ENCODE data around the gene SH3PXD2B.
"Not testable (repeated sequence)": the region's sequence is repeated elsewhere in the genome, so short reads cannot be mapped to it uniquely, and the experiment has no call there.

Gene SH3PXD2B

DNA sequence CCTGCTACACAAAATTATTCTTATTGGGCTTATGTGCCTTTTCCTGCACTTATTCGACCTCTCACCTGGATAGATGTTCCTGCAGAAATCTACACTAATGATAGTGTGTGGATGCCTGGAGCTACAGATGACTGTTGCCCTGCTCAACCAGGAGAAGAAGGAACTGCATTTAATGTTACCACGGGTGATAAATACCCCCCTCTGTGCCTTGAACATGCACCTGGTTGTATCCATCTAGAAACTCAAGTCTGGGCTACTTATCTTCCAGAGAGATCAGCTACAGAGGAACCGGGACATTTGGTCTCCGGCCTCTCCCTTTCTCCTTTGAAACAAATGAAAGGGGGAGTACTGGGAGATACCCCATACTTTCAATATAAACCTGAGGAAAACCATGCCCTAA is 54.5 kb downstream of the SH3PXD2B start:
- DNase-seq (ENCODE audit: low spot score) = no peak

DNA sequence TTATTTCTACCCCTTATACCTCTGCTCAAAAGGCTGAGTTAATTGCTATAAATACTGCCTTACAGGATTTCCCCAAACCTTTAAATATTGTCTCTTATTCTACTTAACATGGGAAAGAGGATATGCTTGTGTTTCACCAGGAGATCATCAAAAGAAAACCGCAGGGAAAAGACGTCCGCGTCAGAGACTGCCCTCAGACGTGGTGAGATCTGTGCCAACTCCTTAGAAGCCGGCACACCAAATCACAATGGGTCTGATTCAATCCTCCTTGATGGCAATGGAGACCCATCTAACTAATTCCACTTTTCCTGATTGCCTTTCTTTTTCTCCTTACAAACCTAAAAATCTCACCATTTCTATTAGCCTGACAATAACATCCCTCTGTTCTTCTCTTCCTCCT is 55.0 kb downstream of the SH3PXD2B start:
- DNase-seq (ENCODE audit: low spot score) = no peak

DNA sequence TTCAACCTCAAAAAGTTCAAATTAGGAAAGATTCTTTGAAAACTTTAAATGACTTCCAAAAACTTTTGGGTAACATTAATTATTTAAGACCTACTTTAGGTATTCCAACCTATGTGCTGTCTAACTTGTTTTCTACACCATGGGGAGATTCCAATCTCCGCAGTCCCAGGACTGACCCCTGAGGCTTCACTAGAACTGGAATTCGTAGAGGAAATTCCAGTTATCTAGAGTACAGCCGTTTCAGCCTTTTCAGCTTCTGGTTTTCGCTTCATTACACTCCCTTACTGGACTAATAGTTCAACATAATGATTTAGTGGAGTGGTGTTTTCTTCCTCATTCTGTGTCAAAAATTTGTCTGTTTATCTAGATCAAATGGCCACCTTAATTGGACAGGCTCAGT is 55.7 kb downstream of the SH3PXD2B start:
- not testable (repeated sequence) for DNase-seq (ENCODE audit: low spot score)

DNA sequence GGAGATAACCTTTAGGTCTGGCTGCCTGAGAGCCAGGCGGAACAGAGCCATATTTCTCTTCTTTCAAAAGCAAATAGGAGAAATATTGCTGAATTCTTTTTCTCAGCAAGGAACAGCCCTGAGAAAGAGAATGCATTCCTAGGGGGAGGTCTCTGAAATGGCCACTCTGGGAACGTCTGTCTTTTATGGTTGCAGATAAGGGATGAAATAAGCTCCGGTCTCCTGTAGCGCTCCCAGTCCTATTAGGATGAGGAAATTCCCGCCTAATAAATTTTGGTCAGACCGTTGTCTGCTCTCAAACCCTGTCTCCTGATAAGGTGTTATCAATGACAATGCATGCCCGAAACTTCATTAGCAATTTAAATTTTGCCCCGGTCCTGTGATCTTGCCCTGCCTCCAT is 57.3 kb downstream of the SH3PXD2B start:
- DNase-seq (ENCODE audit: low spot score) = not testable (repeated sequence)

DNA sequence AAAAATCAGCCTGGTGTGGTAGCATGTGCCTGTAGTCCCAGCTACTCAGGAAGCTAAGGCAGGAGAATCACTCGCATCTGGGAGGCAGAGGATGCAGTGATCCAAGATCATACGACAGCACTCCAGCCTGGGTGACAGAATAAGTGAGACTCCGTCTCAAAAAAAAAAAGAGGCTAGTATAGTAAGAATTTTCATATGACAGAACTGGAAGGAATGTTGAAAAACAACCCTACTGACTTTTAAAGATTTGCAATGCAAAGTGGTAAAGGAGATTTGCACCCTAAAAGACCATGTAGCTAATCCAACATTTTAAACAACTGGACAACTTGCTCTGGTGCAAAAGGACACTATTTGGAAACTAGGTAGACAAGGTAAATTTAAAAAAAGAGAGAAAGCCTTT is 58.1 kb downstream of the SH3PXD2B start:
- DNase-seq (ENCODE audit: low spot score) = no peak

DNA sequence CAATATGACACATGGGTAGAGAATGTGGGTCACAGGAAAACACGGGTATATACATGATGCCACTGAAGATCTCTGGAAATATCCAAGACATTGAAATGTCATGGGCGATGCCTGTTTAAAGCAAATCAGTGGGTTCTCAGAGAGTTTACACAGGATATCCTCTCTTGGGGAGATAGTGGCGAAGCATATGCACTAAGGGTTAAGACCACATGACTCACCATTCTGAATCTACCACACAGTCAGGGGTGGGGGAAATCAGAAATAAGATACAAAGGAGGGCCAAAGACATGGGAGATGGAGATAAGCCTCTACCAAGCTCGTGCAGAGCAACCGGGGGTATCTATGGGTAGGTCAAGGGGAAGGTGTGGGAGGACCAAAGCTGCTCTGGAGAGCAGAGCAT is 58.8 kb downstream of the SH3PXD2B start:
- no peak for DNase-seq (ENCODE audit: low spot score)

DNA sequence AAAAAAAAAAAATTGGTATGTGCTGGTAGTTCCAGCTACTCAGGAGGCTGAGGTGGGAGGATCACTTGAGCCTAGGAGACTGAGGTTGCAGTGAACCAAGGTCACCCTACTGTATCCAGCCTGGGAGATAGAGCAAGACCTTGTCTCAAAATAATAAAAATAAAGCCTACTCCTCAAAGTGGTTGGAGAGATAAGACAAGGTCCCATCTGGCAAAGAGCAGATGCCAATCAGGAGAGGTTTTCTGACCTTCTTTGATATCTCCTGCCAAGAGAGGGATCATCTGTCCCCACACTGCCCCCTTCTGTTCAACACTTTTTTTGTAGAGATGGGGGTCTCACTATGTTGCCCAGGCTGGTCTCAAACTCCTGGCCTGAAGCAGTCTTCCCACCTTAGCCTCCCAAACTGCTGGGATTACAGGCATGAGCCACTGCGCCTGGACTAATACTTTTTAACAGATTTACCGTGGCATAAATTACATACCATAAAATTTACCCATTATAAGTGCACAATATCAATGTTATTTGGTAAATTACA is 64.7 kb downstream of the SH3PXD2B start:
- no peak for DNase-seq (ENCODE audit: low spot score)

DNA sequence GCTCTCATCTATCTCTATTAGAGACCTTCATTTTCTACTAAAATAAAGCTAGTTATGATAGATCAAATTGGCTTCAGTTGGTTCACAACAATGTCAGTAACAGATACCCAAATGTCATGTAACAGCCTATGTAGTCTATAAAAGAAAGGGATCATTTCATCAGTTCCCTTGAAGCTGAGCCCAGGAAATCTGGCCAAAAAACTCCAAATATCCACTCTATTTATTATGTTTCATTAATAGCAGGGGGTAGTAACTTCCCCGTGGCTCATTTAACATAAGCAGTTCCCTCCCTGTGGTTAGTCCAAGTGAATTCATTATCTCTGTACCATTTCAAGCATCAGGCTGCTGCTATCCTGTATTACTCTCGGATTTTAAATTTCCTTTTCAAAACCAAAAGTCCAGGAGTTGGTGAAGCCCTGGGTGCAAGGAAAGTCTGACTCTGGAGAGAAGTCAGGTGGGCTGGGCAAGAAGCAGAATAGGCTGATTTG is 66.0 kb downstream of the SH3PXD2B start:
- DNase-seq (ENCODE audit: low spot score) = no peak

DNA sequence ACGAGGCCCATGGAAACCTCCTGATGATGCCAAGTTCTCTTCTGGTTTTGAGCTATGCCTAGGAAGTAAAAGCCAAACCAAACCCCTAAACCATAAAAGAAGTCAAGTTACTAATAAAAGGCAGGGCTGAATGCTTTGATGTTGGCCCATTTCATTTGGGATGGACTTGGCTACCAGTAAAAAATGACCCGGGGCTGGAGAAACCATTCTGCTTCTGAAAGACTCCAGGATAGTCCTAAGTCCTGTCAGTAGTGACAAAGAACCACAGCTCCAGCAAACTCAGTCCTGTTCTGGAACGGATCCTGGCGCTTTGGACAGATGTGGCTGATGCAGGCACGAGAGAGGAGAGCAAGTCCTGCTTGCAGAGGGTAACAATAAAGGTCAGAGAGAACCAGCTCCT is 68.6 kb downstream of the SH3PXD2B start:
- no peak for DNase-seq (ENCODE audit: low spot score)

DNA sequence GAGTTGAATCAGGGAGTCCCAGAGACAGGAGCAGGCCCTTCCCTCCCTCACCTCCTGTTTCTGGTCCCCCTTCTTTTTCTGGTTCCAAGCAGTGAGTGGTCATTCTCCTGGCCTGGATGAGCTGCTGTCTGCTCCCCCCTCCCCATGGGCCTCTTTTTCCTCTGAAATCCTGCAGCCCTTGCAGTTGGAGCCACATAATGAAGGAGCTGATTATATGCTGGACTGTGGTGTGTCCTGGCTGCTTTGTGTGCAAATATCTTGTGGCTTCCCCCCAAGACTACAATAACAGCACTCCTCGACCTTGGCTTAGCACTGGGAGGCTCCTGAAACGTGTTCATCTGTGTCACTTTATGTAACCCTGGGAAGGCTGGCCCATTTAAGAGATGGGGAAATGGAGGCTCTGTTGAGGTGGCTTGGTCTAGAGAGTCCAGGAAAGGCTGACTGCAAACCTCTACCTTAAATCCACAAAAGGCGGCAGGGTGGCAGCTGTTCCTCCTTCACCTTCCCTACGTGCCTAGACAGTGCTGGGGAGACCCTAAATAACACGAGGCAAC is 69.2 kb downstream of the SH3PXD2B start:
- DNase-seq (ENCODE audit: low spot score) = no peak

DNA sequence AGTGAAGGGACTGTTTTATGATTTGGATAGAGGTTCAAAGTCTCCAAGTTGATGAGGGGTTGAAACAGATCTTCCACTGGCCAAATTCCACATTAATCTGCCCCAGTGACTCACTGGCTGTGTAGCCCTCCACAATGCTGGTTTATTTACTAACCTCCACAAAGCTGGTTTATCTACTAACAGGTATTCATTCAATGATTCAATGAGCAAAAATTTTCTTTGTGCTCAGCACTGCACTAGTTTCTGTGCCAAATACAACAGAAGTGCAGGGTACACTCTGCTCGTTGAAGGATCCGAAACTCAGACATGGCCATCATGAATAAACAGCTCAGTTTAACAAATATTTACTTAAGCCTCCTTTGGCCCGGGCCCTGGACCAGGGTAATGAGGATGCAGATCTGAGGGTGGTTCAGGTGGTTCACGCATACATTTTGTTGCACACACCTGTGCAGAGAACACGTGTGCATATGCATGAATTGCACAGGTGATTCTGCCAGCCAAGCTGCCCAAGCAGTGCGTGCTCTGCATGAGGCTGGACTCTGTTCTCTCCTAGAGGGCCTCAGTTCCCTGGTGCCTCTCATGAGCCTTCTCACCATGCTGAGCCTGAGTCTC is 71.0 kb downstream of the SH3PXD2B start:
- DNase-seq (ENCODE audit: low spot score) = no peak

DNA sequence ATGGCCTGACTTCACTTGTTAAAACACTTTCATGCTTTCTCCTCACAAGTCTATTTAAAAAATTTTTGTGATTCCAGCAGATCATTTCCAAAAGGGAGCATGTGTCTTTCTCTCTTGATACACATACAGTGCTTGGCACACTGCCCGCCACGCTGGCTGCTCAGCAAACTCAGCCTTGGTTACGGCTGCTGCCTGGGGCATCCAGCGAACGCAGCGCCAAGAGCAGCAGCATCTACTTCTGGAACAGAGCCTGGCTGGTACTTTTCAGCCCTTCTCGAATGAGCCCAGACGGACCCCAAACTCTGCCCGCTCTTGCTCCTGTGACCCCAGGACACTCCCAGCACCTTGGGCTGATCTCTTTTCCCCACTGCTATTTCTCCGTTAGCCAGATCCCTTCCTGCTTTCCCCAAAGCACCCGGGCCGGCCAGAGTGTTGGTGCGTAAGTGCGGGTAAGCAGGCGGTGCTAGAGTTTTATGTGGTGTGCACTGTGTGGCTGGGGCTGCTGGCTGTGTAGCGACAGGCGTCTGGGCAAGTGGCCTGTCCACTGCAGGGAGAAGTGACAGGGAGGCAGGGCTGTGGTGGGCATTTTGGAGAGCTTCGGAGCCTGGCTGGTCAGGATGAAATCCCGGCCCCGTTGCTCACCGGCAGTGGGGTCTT is 73.2 kb downstream of the SH3PXD2B start:
- no peak for DNase-seq (ENCODE audit: low spot score)

DNA sequence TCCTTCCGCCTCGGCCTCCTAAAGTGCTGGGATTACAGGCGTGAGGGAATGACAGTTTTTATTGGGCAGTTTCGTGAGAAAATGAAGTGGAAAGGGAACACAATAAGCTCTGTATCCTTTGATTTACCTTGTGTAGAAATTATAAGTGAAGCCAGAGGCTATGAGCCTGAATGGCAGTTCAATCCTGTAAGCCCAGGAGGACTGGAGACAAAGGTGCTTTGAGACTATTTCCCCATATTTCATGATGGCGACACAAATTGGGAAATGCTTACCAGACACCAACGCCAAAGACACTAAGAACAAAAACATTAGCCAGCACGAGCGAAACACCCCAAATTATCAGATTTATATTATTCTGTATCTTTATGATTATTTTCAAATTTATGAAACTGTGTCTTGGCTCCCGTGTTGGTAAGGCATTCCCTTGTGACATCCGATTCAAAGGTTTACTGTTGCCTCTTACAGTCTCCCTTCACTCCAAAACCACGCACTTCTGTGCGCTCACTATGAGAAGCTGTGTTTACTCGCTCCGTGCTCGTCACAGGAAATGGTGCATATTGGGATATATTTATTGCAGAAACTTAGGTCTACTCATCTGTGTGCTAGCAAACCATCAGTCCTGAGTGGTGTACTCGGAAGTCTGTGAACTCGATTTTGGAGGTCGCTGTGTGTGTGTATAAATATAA is 73.9 kb downstream of the SH3PXD2B start:
- DNase-seq (ENCODE audit: low spot score) = peak; percentile 16

DNA sequence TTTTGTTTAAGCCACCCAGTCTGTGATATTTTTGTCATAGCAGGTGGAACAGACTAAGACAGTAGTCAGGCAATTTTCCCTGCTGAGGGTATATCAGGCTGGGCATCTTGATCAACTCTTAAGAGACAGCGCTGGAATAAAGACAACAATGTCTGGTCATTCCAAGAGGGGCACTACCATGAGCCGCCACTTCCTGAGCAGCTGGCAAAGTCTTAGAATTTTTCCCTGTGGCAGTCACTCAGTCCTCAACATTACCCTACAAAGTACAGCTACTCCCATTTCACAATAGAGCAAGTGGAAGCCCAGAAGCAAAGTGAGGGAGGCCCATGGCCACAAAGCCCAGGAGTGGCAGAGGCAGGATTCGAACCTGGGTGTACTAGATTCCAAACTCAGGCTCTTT is 74.8 kb downstream of the SH3PXD2B start:
- DNase-seq (ENCODE audit: low spot score) = no peak

DNA sequence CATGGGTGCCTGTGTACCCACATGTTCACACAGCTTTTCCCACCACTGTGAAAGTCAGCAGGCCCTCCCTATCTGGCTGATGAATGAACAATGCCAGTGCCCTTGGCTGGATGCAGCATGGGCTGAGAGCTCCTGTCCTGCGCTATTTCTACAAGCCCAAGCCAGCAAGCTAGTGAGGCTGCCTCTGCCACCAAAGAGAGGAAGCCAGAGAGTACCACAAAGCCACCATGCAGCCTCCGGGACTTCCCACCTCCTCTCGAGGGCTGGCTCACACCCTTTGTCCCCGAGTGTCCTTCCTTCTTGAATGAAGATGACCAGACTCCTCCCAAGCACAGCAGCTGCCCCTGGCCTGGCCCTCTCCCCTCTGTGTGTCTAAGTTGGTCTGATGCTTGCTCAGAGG is 76.5 kb downstream of the SH3PXD2B start:
- DNase-seq (ENCODE audit: low spot score) = no peak

DNA sequence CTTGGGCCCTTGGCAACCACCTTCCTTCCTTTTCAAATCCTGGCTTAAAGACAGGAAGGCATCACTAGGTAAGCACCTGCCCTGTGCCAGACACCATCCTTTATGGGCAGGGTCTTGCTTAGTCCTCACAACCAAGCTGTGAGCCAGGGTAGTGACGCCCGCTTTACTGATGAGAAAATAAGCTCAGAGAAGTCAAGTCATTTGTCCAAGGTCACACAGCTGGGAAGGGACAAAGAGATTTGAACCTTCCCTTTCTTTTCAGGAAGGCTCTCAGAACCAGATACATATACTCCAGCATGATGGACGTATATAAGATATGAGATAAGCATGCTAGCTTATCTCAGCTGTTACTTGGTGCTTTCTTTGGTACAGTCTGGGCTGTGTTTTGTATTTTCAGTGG is 76.9 kb downstream of the SH3PXD2B start:
- DNase-seq (ENCODE audit: low spot score) = no peak

DNA sequence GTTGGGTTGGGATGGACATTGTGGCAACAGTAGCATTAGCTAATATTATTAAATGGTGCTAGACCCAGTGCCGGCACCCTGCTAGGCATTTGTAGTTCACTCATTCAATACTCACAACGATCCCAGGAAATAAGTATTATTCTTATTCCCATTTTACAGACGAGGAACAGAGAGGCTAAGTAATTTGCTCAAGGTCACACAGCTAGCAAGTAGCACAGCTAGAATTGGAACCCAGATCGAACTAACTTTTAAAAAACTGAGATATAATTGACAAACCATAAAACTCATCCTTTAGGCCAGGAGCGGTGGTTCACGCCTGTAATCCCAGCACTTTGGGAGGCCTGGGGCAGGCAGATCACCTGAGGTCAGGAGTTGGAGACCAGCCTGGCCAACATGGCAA is 79.5 kb downstream of the SH3PXD2B start:
- DNase-seq (ENCODE audit: low spot score) = no peak

DNA sequence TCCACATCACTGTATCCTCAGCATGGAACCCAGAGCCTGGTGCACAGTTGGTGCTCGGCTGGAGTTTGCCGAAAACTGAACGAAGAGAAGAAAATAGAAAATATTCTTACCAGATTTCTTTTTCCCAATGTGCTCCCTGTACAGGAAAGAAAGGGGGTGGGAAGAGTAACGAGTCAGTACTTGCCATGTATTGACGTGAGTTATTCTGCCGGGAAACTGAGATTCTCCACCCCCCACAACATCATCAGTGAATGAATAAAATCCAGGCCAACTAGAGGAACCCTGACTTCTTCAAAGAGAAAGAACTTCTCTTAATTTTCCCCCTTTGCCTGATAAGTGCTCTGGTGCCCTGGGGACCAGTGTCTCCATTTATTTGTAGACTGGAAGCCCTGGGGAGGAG is 80.6 kb downstream of the SH3PXD2B start:
- no peak for DNase-seq (ENCODE audit: low spot score)

DNA sequence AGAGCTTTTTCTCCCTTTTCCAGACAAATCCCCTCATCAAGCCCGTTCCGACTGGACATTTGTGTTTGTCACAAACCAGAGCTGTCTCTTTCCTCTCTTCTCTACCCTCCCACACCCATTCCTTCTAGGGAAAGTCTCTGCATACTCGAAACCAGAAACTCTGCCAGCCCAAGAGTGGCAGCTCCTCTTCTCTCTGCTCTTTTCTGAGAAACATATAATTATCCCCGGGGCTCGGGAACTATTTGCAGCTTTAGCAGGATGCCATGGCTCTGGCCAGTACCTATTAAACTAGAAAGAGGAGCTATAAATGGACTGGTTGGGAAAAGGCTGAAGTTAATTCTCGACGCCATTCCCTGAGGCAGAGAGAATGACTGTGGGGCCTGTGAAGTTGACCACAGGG is 82.6 kb downstream of the SH3PXD2B start:
- no peak for DNase-seq (ENCODE audit: low spot score)

DNA sequence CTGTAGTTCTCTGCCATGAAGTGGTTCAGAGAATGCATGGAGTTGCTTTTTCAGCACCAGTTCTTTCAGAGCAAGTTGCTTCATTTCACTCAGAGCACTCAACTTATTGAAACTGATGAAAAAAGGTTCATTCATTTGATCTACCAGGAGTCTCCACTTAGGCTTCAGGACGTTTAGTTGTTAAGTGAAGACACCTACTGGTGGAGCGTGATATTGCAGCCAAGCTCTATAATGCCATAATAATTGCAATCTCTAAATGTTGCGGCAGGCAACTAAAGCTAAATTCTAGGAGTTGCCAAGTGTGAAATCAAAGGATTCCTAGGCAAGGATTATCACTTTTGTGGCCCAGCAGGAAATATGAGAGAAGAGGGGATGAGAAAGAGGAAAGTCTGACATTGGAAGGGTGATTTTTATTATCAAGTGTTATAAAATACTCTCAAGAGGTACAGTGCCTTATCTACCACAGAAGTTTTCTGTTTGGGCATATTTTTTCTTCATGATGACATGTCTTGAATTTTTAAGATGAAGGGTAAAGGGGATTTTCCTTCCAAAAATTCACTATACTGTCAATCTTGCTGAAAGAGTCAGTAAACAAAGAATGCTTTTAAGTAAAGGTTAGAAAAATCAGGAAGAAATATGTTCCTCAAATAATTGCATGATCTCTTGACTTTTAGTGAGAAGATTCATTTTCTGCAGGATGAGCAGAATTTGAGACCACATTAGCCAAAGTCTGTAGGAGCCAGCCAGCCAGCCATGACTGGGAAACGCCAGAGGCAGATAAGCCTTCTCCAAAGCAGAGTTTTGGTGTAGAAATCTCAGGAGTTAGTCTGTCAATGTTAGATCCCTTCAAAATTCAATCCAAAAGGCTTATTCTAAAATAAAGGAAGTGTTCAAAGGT is 83.4 kb downstream of the SH3PXD2B start:
- peak; percentile 46 for DNase-seq (ENCODE audit: low spot score)

DNA sequence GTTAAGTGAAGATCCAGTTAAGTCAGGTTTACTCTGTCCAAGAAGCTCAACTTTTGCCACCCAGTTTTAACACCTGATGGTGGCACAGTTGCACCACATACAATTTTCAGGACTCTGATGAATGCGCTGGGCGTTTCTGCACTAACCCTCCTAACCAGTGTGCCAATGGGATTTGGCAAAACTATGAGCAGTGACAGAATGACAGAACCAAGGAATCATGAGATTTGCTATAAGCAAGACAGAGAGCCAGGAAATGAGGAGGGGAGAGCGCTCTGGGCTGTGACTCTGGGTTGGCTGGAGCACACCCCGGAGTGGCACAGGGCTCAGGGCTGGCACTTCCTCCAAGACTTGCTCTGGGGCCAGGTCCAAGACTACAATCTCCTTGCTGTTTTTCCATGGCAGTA is 84.1 kb downstream of the SH3PXD2B start:
- DNase-seq (ENCODE audit: low spot score) = no peak

DNA sequence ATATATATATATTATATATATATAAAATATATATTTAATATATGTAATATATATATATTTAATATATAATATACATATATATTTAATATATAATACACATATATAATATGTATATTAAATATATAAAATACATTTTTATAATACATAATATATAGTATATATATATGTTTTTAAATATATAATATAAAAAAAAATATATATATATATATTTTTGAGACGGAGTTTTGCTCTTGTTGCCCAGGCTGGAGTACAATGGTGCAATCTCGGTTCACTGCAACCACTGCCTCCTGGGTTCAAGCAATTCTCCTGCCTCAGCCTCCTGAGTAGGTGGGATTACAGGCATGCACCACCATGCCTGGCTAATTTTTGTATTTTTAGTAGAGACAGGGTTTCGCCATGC is 85.6 kb downstream of the SH3PXD2B start:
- DNase-seq (ENCODE audit: low spot score) = not testable (repeated sequence)

Data from RKO (cell line).